Calu3 (cell line): ENCODE measurements around the gene EPRS1. TPM values are rescaled to one million over a fixed set of nuclear protein-coding genes. Genes with fewer than 3 reads are reported as not detected.

Experiments
- BruUV-seq: library from RNA; stranded (reverse); fragments of 400-500 nt; replicated peaks from 2 replicates; lab custom pipeline; 2021; lab: Mats Ljungman, UMichigan
- CTCF ChIA-PET: fragments of 300-600 bp; sonication (Branson Sonifier 250); formaldehyde crosslinking; loops from one replicate; lab custom pipeline; 2022; ENCODE audit warnings: antibody characterized with exemption; lab: Charles Lee
- DNase-seq: peaks from one replicate; pipeline ENCODE4 v3.0.0; 2022
- H3K27ac Mint-ChIP-seq: one replicate; pipeline ENCODE4 v1.8.0; 2022; ENCODE audit warnings: mixed read lengths; ENCODE audit not compliant: unreplicated experiment
- H3K27me3 Mint-ChIP-seq: one replicate; pipeline ENCODE4 v1.8.0; 2022; ENCODE audit warnings: mixed read lengths; ENCODE audit not compliant: unreplicated experiment
- H3K36me3 Mint-ChIP-seq: one replicate; pipeline ENCODE4 v1.8.0; 2022; ENCODE audit warnings: mild to moderate bottlenecking, moderate library complexity, mixed read lengths; ENCODE audit not compliant: insufficient read depth, unreplicated experiment
- H3K4me1 Mint-ChIP-seq: one replicate; pipeline ENCODE4 v1.8.0; 2022; ENCODE audit warnings: mild to moderate bottlenecking, low read depth, mixed read lengths; ENCODE audit not compliant: unreplicated experiment
- H3K4me3 Mint-ChIP-seq: one replicate; pipeline ENCODE4 v1.8.0; 2022; ENCODE audit warnings: mild to moderate bottlenecking, low read depth, moderate library complexity, mixed read lengths; ENCODE audit not compliant: unreplicated experiment
- H3K9me3 Mint-ChIP-seq: one replicate; pipeline ENCODE4 v1.8.0; 2022; ENCODE audit warnings: low read depth, mixed read lengths; ENCODE audit not compliant: unreplicated experiment
- CTCF ChIP-seq: fragments of 200-600 bp; IDR thresholded peaks from one replicate; pipeline ENCODE4 v1.8.0; 2022; ENCODE audit warnings: antibody characterized with exemption; ENCODE audit not compliant: unreplicated experiment
- intact Hi-C: fragments of 100-400 bp; cut with micrococcal nuclease; formaldehyde crosslinking; loops from one replicate; pipeline ENCODE4 v1.10.0; 2022; ENCODE audit not compliant: unreplicated experiment
- total RNA-seq: library from RNA; stranded (reverse); gene quantifications from 2 replicates; pipeline ENCODE4 v1.2.3, GENCODE V29; 2022

EPRS1 gene
- total RNA-seq, 1 experiment from 2014 or later = 155 TPM

DNA sequence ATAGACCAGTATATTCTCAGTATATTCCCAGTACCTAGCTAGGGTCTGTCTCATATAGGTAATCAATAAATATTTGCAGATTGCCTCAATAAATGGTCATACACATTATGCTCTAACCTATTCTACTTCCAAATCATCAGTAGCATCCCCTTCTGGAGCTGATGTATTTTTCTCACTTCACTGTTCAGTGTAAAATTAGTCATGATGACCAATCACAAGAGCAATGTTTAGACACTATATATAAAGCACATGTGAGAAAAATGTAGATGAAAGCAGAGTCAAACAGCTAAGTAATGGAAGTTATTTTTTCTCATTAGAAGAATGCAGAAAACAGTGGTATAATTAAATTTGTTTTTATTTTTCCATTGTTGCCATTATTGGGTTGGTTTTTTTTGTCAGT lies 34.7 kb downstream of the EPRS1 start:
- Mint-ChIP-seq H3K4me1 (peaks cover 18% of the 10 kb centered on the region), H3K27ac (no peak overlapping the region), H3K36me3 (peaks cover 58% of the 10 kb centered on the region), H3K27me3 (no peaks in the 10 kb centered on the region), H3K9me3 (no peaks in the 10 kb centered on the region), H3K4me3 (no peak overlapping the region)
- no peak for TF ChIP-seq CTCF
- intact Hi-C loops = no loop called here
- BruUV-seq = no TSS peak
- CTCF ChIA-PET = interaction anchor here (0.6 kb wide), 1 partner anchor 25 kb away, joined by 3 read pairs; no protein-coding TSS in a partner anchor
- DNase-seq = no peak

- Mint-ChIP-seq H3K4me1 (peaks cover 12% of the 10 kb centered on the region), H3K27me3 (no peaks in the 10 kb centered on the region), H3K36me3 (peaks cover 51% of the 10 kb centered on the region), H3K27ac (peak overlapping the region; percentile 61), H3K4me3 (peak overlapping the region; percentile 52), H3K9me3 (no peaks in the 10 kb centered on the region)
- intact Hi-C loops = no loop called here
- DNase-seq = no peak
- no TSS peak for BruUV-seq
- TF ChIP-seq CTCF = no peak
- CTCF ChIA-PET = interaction anchor here (0.9 kb wide), 1 partner anchor 14 kb away, joined by 5 read pairs; no protein-coding TSS in a partner anchor
Measured at GRCh38 chr1:220007438-220007837, 38.9 kb downstream of the EPRS1 start.

- DNase-seq = no peak
- CTCF ChIA-PET = no interaction called here
- BruUV-seq = no TSS peak
- no peak overlapping the region for H3K4me3 Mint-ChIP-seq
- no peak overlapping the region for H3K27ac Mint-ChIP-seq
- H3K4me1 Mint-ChIP-seq = peaks cover 12% of the 10 kb centered on the region
- no peak for TF ChIP-seq CTCF
- H3K27me3 Mint-ChIP-seq = no peaks in the 10 kb centered on the region
- H3K9me3 Mint-ChIP-seq = no peaks in the 10 kb centered on the region
- intact Hi-C loops = no loop called here
- peaks cover 54% of the 10 kb centered on the region for H3K36me3 Mint-ChIP-seq
Measured at GRCh38 chr1:220005489-220005888, 40.8 kb downstream of the EPRS1 start.

- DNase-seq = no peak
- intact Hi-C loops = no loop called here
- Mint-ChIP-seq H3K4me1 (peaks cover 12% of the 10 kb centered on the region), H3K4me3 (no peak overlapping the region), H3K27ac (no peak overlapping the region), H3K36me3 (peaks cover 57% of the 10 kb centered on the region), H3K9me3 (no peaks in the 10 kb centered on the region), H3K27me3 (no peaks in the 10 kb centered on the region)
- no peak for TF ChIP-seq CTCF
- BruUV-seq = no TSS peak
- CTCF ChIA-PET = no interaction called here
Measured at GRCh38 chr1:220003610-220004299, 42.5 kb downstream of the EPRS1 start.
